ENCODE results near the gene SERTAD3. TPM values are rescaled to one million over a fixed set of nuclear protein-coding genes. Genes with fewer than 3 reads are reported as not detected.

Gene SERTAD3
- total and polyA plus RNA-seq, 9 donors: 17.3 to 55.0 (median 33.3) TPM

- intact Hi-C loops (cut with DNase I): no loop called here
These were observed 45.6 kb downstream of the SERTAD3 start for GRCh38 chr19:40398417-40399131.

GRCh38 chr19:40397568-40397906, 46.6 kb downstream of the SERTAD3 start:
- peak in 1 of 5 donors; percentile 31 for DNase-seq
- H3K4me1 ChIP-seq (ENCODE audit: insufficient read depth): peaks cover 7% of the 10 kb centered on the region
- H3K9me3 ChIP-seq: no peaks in the 10 kb centered on the region
- no peaks in the 10 kb centered on the region for H3K27me3 ChIP-seq
- no peaks in the 10 kb centered on the region for H3K36me3 ChIP-seq
- WGBS, 3 donors: 91 to 93% (median 91%) methylated on average over 20 to 22 of the region's 22 CpGs
- H3K4me3 ChIP-seq: no peak overlapping the region
- intact Hi-C loops (cut with DNase I): no loop called here
- TF ChIP-seq POLR2A (IDR thresholded peaks at IDR 0.05): no peak
- TF ChIP-seq EP300 (IDR thresholded peaks at IDR 0.05): no peak
- no peak for TF ChIP-seq CTCF (IDR thresholded peaks at IDR 0.05)
- no peak overlapping the region for H3K27ac ChIP-seq

More at GRCh38 chr19:40398417-40399131, 45.6 kb downstream of the SERTAD3 start:
- Histone ChIP-seq H3K27ac (peak overlapping the region in 1 of 2 donors; percentile 21), H3K9me3 (no peaks in the 10 kb centered on the region), H3K4me3 (no peak overlapping the region), H3K27me3 (no peaks in the 10 kb centered on the region), H3K36me3 (no peaks in the 10 kb centered on the region), H3K4me1 (ENCODE audit: insufficient read depth) (peaks cover 5% of the 10 kb centered on the region)
- 34 to 42% (median 40%) methylated on average over 49 of the region's 49 CpGs for WGBS, 3 donors
- DNase-seq: peak; percentile 61 to 83 (median 70)
- TF ChIP-seq POLR2A (IDR thresholded peaks at IDR 0.05) (no peak), EP300 (IDR thresholded peaks at IDR 0.05) (no peak), CTCF (IDR thresholded peaks at IDR 0.05) (no peak)

DNA sequence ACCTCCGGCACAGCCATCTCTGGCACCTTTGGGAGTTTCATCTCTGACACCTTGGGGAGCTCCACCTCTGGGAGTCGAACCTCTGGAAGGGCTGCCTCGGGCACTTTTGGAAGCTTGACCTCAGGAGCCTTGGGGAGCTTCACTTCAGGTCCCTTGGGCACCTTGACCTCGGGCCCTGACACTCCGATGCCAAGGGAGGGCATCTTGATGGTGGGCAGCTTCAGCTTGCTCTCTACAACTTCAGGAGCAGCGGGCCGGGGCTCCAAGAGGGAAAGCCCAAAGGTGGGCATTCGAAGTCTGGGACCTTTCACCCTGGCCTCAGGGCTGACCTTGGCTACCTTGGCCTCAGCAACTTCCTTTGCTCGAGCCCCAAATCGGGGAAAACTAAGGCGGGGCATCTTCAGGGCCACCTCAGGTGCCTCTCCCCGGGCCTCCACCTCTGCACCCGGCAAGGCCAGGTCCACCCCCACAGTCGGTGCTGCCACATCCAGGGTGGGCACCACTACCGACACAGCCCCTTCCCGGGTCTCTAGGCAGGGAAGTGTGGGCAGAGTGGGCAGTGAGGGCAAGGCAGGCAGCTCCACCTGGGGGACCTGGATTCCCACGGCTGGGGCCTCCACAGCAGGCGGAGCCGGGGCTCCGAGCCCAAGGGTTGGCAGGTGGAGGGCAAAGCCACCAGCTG, 47.1 kb downstream of the SERTAD3 start:
- no peaks in the 10 kb centered on the region for H3K36me3 ChIP-seq
- H3K4me1 ChIP-seq (ENCODE audit: insufficient read depth): peaks cover 7% of the 10 kb centered on the region
- 88 to 95% (median 90%) methylated on average over 15 to 20 of the region's 20 CpGs for WGBS, 3 donors
- H3K27me3 ChIP-seq: no peaks in the 10 kb centered on the region
- TF ChIP-seq CTCF (IDR thresholded peaks at IDR 0.05): no peak
- TF ChIP-seq EP300 (IDR thresholded peaks at IDR 0.05): no peak
- TF ChIP-seq POLR2A (IDR thresholded peaks at IDR 0.05): no peak
- intact Hi-C loops (cut with DNase I): no loop called here
- no peaks in the 10 kb centered on the region for H3K9me3 ChIP-seq
- no peak overlapping the region for H3K4me3 ChIP-seq
- no peak overlapping the region for H3K27ac ChIP-seq
- DNase-seq: no peak

DNA sequence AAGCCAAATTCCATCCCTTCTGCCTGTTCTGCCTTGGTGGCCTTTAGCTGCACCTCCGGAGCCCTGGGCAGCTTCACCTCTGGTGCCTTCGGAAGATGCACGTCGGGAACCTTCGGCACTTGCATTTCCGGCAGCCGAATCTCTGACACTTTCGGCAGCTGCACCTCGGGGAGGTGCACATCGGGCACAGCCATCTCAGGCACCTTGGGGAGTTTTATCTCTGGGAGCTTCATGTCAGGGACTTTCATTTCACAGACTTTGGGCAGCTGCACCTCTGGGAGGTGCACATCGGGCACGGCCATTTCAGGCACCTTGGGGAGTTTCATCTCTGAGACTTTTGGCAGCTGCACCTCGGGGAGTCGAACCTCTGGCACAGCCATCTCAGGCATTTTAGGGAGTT, 48.2 kb downstream of the SERTAD3 start:
- Histone ChIP-seq H3K27me3 (no peaks in the 10 kb centered on the region), H3K9me3 (no peaks in the 10 kb centered on the region), H3K36me3 (no peaks in the 10 kb centered on the region), H3K4me1 (ENCODE audit: insufficient read depth) (peaks cover 7% of the 10 kb centered on the region), H3K4me3 (no peak overlapping the region), H3K27ac (no peak overlapping the region)
- 83 to 84% (median 83%) methylated on average over 14 of the region's 14 CpGs for WGBS, 3 donors
- intact Hi-C loops (cut with DNase I): no loop called here
- no peak for DNase-seq
- TF ChIP-seq EP300 (IDR thresholded peaks at IDR 0.05): no peak
- no peak for TF ChIP-seq CTCF (IDR thresholded peaks at IDR 0.05)
- TF ChIP-seq POLR2A (IDR thresholded peaks at IDR 0.05): no peak
